ENCODE measurements around the gene NPAS3.

The NPAS3 gene

GRCh38 chr14:33840797-33841196 lies 902.1 kb downstream of the NPAS3 start:
- no peak for TF ChIP-seq CTCF (IDR thresholded peaks at IDR 0.05; ENCODE audit: extremely low read depth, missing control alignments)
- no peak for DNase-seq (ENCODE audit: low spot score)

GRCh38 chr14:33842299-33842698 lies 903.6 kb downstream of the NPAS3 start:
- TF ChIP-seq CTCF (IDR thresholded peaks at IDR 0.05; ENCODE audit: extremely low read depth, missing control alignments), result no peak
- DNase-seq (ENCODE audit: low spot score), result no peak

- DNase-seq (ENCODE audit: low spot score), result no peak
- TF ChIP-seq CTCF (IDR thresholded peaks at IDR 0.05; ENCODE audit: extremely low read depth, missing control alignments), result no peak
Observed at GRCh38 chr14:33844118-33844517, 905.4 kb downstream of the NPAS3 start.

GRCh38 chr14:33846100-33846824 lies 907.6 kb downstream of the NPAS3 start:
- no peak for DNase-seq (ENCODE audit: low spot score)
- no peak for TF ChIP-seq CTCF (IDR thresholded peaks at IDR 0.05; ENCODE audit: extremely low read depth, missing control alignments)

- no peak for TF ChIP-seq CTCF (IDR thresholded peaks at IDR 0.05; ENCODE audit: extremely low read depth, missing control alignments)
- no peak for DNase-seq (ENCODE audit: low spot score)
Observed at GRCh38 chr14:33847066-33847465, 908.4 kb downstream of the NPAS3 start.

GRCh38 chr14:33848009-33848408 lies 909.3 kb downstream of the NPAS3 start:
- DNase-seq (ENCODE audit: low spot score), result no peak
- TF ChIP-seq CTCF (IDR thresholded peaks at IDR 0.05; ENCODE audit: extremely low read depth, missing control alignments), result no peak

- TF ChIP-seq CTCF (IDR thresholded peaks at IDR 0.05; ENCODE audit: extremely low read depth, missing control alignments), result peak; percentile 36
- peak; percentile 24 for DNase-seq (ENCODE audit: low spot score)
Observed at GRCh38 chr14:33848706-33849454, 910.2 kb downstream of the NPAS3 start.

All from GM20000 (cell line).